Activated CD4-positive, alpha-beta T cell treated with anti-CD3 and anti-CD28 coated beads, Interleukin-2, amount 10 ng/mL, durations not matched to agents 7 days and 5 days (primary cell): Measurements from ENCODE around the gene RCAN1. TPM values are rescaled to one million over a fixed set of nuclear protein-coding genes. Genes with fewer than 3 reads are reported as not detected.

Experiments
- CTCF ChIA-PET: fragments of 350-600 bp; sonication (Branson Sonifier 250); formaldehyde crosslinking; loops from one replicate; lab custom pipeline; 2021; ENCODE audit warnings: antibody characterized with exemption; lab: Charles Lee
- POLR2A ChIA-PET: fragments of 350-600 bp; sonication (Branson Sonifier 250); formaldehyde crosslinking; loops from one replicate; lab custom pipeline; 2021; ENCODE audit warnings: antibody characterized with exemption; lab: Charles Lee
- DNase-seq: peaks from one replicate; pipeline ENCODE4 v3.0.0-alpha.2; 2020
- H3K27ac Mint-ChIP-seq: one replicate; pipeline ENCODE4 v1.8.0; 2021; ENCODE audit warnings: mild to moderate bottlenecking, moderate library complexity, mixed read lengths
- H3K27me3 Mint-ChIP-seq: one replicate; pipeline ENCODE4 v1.8.0; 2021; ENCODE audit warnings: mixed read lengths
- H3K36me3 Mint-ChIP-seq: one replicate; pipeline ENCODE4 v1.8.0; 2021; ENCODE audit warnings: low read depth, mixed read lengths
- H3K4me1 Mint-ChIP-seq: one replicate; pipeline ENCODE4 v1.8.0; 2021; ENCODE audit warnings: mixed read lengths
- H3K4me3 Mint-ChIP-seq: one replicate; pipeline ENCODE4 v1.8.0; 2021; ENCODE audit warnings: mild to moderate bottlenecking, moderate library complexity, mixed read lengths
- H3K9me3 Mint-ChIP-seq: one replicate; pipeline ENCODE4 v1.8.0; 2021; ENCODE audit warnings: mixed read lengths
- total RNA-seq, 2 experiments: library from RNA; stranded (reverse); gene quantifications; one replicate each; pipeline ENCODE4 v1.2.3, GENCODE V29; 2021

RCAN1 gene
- total RNA-seq, 2 experiments from 2014 or later, result 8.0 to 8.2 TPM

GRCh38 chr21:34593423-34593822 is 21.5 kb downstream of the RCAN1 start:
- CTCF ChIA-PET, result interaction anchor here (1.5 to 3.0 kb wide), 2 partner anchors 9 to 13 kb away, joined by 5 to 10 read pairs; no protein-coding TSS in a partner anchor
- Mint-ChIP-seq H3K27me3 (no peaks in the 10 kb centered on the region), H3K9me3 (no peaks in the 10 kb centered on the region), H3K27ac (no peak overlapping the region), H3K4me3 (no peak overlapping the region), H3K36me3 (no peaks in the 10 kb centered on the region), H3K4me1 (peaks cover 11% of the 10 kb centered on the region)
- no peak for DNase-seq
- POLR2A ChIA-PET, result no interaction called here

GRCh38 chr21:34592120-34592955 is 22.6 kb downstream of the RCAN1 start:
- no peaks in the 10 kb centered on the region for H3K9me3 Mint-ChIP-seq
- no peak overlapping the region for H3K27ac Mint-ChIP-seq
- ChIA-PET POLR2A (no interaction called here), CTCF (interaction anchor here (1.5 to 3.0 kb wide), 2 partner anchors 10 to 12 kb away, joined by 5 to 10 read pairs; no protein-coding TSS in a partner anchor)
- H3K36me3 Mint-ChIP-seq, result peaks cover 2% of the 10 kb centered on the region
- DNase-seq, result no peak
- H3K4me3 Mint-ChIP-seq, result no peak overlapping the region
- no peaks in the 10 kb centered on the region for H3K27me3 Mint-ChIP-seq
- peaks cover 11% of the 10 kb centered on the region for H3K4me1 Mint-ChIP-seq

DNA sequence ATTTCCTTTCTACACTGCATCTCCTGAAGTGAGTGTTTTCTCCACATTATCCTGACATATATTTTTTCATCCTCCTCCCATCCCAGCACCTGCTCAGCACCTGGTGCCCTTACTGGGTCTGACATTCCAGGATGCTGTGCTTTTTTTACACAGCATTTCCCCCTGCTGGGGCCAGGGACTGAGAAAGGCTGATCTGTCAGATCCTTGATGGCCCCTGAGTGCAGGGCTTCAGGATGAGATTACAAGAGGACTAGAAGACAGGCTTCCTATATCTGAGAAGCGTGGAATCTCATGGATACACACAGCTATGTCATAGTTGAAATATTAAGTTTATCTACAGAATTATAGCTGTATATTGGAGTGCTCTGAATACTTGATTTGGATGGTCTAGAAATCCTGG is 24.4 kb downstream of the RCAN1 start:
- CTCF ChIA-PET, result no interaction called here
- H3K9me3 Mint-ChIP-seq, result peaks cover 2% of the 10 kb centered on the region

GRCh38 chr21:34589511-34590282 is 25.2 kb downstream of the RCAN1 start:
- no peak overlapping the region for H3K27ac Mint-ChIP-seq
- no peak overlapping the region for H3K4me3 Mint-ChIP-seq
- no peaks in the 10 kb centered on the region for H3K27me3 Mint-ChIP-seq

More for the DNA sequence above, 24.4 kb downstream of the RCAN1 start:
- Mint-ChIP-seq H3K27me3 (no peaks in the 10 kb centered on the region), H3K4me3 (no peak overlapping the region), H3K27ac (no peak overlapping the region), H3K4me1 (peaks cover 11% of the 10 kb centered on the region), H3K36me3 (peaks cover 5% of the 10 kb centered on the region)
- DNase-seq, result no peak
- POLR2A ChIA-PET, result no interaction called here

GRCh38 chr21:34583926-34584563 is 30.9 kb downstream of the RCAN1 start:
- no peak overlapping the region for H3K4me3 Mint-ChIP-seq
- CTCF ChIA-PET, result no interaction called here
- peaks cover 16% of the 10 kb centered on the region for H3K4me1 Mint-ChIP-seq
- POLR2A ChIA-PET, result no interaction called here
- H3K27me3 Mint-ChIP-seq, result no peaks in the 10 kb centered on the region
- no peak for DNase-seq
- peaks cover 5% of the 10 kb centered on the region for H3K36me3 Mint-ChIP-seq
- no peak overlapping the region for H3K27ac Mint-ChIP-seq
- peaks cover 2% of the 10 kb centered on the region for H3K9me3 Mint-ChIP-seq

More at GRCh38 chr21:34589511-34590282, 25.2 kb downstream of the RCAN1 start:
- DNase-seq, result no peak
- peaks cover 2% of the 10 kb centered on the region for H3K9me3 Mint-ChIP-seq
- CTCF ChIA-PET, result no interaction called here
- peaks cover 5% of the 10 kb centered on the region for H3K36me3 Mint-ChIP-seq
- peaks cover 12% of the 10 kb centered on the region for H3K4me1 Mint-ChIP-seq
- POLR2A ChIA-PET, result no interaction called here

DNA sequence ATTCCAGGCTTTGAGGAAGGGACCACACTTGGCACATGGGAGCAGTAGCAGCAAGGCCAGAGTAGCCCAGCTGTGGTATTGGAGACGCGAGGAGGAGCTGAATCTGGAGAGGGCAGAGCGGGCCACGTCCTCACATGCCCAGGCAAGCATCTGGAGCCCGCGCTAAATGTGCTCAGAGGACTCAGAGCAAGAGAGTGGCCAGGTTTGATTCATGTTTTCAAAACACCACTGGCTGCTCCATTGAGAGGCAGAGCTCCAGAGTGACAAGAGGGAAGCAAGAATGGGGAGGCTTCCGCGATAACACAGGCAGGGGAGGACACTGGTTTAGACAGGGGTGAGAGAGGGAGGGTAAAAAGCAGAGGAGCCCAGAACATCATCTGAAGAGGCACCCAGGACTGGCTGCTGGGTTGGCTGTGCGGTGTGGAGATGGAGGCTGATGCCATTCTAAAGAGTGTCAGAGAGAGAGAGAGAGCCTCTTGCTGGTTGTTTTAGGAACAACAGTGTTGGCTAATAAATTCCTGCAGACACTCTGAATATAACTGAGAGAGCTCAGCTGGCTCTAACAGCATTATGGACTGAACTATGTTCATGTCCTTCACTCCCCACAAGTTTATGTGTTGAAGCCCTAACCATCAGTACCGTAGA is 32.3 kb downstream of the RCAN1 start:
- Mint-ChIP-seq H3K27me3 (no peaks in the 10 kb centered on the region), H3K4me1 (peaks cover 16% of the 10 kb centered on the region), H3K36me3 (peaks cover 4% of the 10 kb centered on the region), H3K4me3 (no peak overlapping the region), H3K27ac (no peak overlapping the region), H3K9me3 (peaks cover 2% of the 10 kb centered on the region)
- peak; percentile 7 for DNase-seq
- ChIA-PET POLR2A (no interaction called here), CTCF (interaction anchor here (0.7 kb wide), 1 partner anchor 32 kb away, joined by 3 read pairs; the partner anchor contains the start of gene RCAN1)

DNA sequence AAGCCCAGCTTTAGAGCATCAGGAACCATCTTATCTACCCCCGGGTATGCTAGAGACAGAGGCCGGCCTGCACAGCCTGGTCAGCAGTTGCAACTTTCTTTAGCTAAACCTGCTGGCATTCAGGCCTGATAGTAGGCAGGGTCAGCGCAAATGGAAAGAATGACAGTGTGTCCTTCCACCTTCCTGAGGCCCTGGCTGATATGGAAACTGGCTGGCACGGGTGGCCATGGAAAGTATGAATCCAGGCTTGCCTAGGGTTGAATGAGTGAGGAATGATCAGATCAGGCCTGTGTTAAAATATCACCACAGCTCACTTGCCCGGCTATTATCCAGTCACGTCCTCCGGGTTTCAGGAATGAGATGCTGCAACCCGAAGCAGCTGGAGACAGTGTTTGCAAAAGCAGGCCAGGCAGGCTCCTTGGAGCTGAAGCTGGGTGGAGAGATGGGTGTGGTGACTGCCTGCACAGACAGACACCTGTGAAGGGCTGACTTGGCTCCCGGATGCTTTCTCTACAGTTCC is 34.7 kb downstream of the RCAN1 start:
- H3K4me1 Mint-ChIP-seq, result peaks cover 16% of the 10 kb centered on the region
- no peak overlapping the region for H3K27ac Mint-ChIP-seq
- no peaks in the 10 kb centered on the region for H3K27me3 Mint-ChIP-seq
- ChIA-PET POLR2A (no interaction called here), CTCF (interaction anchor here (2.3 kb wide), 1 partner anchor 14 kb away, joined by 10 read pairs; no protein-coding TSS in a partner anchor)
- no peak overlapping the region for H3K4me3 Mint-ChIP-seq
- H3K9me3 Mint-ChIP-seq, result no peaks in the 10 kb centered on the region
- no peak for DNase-seq
- no peaks in the 10 kb centered on the region for H3K36me3 Mint-ChIP-seq

DNA sequence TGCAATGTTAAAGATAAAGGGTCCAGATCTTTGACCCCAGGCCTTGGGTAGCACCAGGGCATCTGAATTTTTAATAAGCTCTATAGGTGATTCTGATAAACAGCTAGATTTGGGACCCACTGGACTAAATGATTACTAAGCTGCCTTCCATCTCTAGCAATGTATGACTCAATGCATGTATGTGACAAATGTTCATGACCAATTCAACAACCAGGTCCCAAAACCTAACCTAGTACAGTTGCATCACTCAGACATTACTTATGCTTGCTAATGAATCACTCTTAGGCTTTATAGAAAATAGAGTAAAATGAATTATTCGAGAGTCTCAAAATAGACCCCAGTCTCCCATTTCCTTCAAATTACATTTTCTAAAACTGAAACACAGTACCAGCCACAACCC is 35.5 kb downstream of the RCAN1 start:
- Mint-ChIP-seq H3K4me1 (peaks cover 13% of the 10 kb centered on the region), H3K27ac (no peak overlapping the region), H3K4me3 (no peak overlapping the region), H3K9me3 (no peaks in the 10 kb centered on the region), H3K36me3 (no peaks in the 10 kb centered on the region), H3K27me3 (no peaks in the 10 kb centered on the region)
- DNase-seq, result no peak
- ChIA-PET POLR2A (no interaction called here), CTCF (interaction anchor here (2.3 kb wide), 1 partner anchor 15 kb away, joined by 10 read pairs; no protein-coding TSS in a partner anchor)

DNA sequence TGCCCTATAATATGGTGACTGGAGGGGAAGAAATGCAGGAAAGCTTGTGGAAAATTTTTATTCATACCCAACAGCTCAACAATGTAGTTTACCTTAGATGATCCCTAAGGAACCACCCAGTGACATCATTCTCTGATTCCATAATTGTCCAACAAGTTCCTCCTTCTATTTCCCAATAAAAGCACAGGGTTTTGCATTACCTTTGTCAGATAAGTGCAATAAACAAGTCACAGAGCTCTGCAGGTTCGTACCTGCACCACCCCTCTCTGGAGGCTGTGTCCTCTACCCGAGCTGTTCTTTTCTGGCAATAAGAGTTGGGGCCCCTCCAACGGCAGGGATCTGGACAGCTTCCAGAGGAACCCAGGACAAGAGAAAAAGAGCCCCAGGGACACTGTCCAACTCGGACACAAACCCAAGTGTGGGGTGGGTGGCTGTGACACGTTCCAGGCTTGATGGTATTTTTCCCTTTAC is 38.8 kb downstream of the RCAN1 start:
- no peak overlapping the region for H3K27ac Mint-ChIP-seq
- POLR2A ChIA-PET, result no interaction called here
- CTCF ChIA-PET, result interaction anchor here (1.1 kb wide), 1 partner anchor 32 kb away, joined by 3 read pairs; no protein-coding TSS in a partner anchor
- H3K36me3 Mint-ChIP-seq, result peaks cover 3% of the 10 kb centered on the region
- DNase-seq, result no peak
- no peaks in the 10 kb centered on the region for H3K4me1 Mint-ChIP-seq
- H3K9me3 Mint-ChIP-seq, result peaks cover 4% of the 10 kb centered on the region
- no peaks in the 10 kb centered on the region for H3K27me3 Mint-ChIP-seq
- no peak overlapping the region for H3K4me3 Mint-ChIP-seq

GRCh38 chr21:34574601-34575529 is 40.0 kb downstream of the RCAN1 start:
- POLR2A ChIA-PET, result no interaction called here

DNA sequence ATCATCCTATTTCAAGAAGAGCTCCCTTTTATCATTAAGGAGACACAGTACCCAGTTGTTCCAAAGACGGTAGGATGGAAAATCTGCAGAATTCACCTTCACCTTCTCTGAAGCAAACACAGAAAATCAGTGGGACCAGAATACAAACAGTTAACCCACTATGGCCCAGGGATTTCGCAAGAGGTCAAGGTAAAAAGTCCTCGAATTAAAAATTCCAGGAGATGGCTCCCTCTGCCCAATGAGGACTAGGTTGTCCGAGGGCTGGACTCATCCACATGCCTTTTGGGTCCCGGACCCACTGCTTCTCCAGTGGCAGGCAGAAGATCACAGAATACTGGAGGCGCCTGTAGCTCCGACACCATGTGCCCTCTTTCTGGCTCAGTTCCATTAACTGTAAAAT is 42.9 kb downstream of the RCAN1 start:
- POLR2A ChIA-PET, result no interaction called here
- Mint-ChIP-seq H3K4me3 (no peak overlapping the region), H3K27me3 (no peaks in the 10 kb centered on the region), H3K36me3 (peaks cover 4% of the 10 kb centered on the region), H3K9me3 (peaks cover 9% of the 10 kb centered on the region), H3K4me1 (no peaks in the 10 kb centered on the region), H3K27ac (no peak overlapping the region)
- no peak for DNase-seq
- CTCF ChIA-PET, result no interaction called here

More at GRCh38 chr21:34574601-34575529, 40.0 kb downstream of the RCAN1 start:
- CTCF ChIA-PET, result interaction anchor here (1.1 kb wide), 1 partner anchor 31 kb away, joined by 3 read pairs; no protein-coding TSS in a partner anchor
- Mint-ChIP-seq H3K27me3 (no peaks in the 10 kb centered on the region), H3K4me1 (no peaks in the 10 kb centered on the region), H3K27ac (no peak overlapping the region), H3K4me3 (no peak overlapping the region), H3K9me3 (peaks cover 4% of the 10 kb centered on the region), H3K36me3 (peaks cover 3% of the 10 kb centered on the region)
- no peak for DNase-seq
